HG03571 (cell line): ENCODE results near the gene BACE1-AS.
"Not testable (repeated sequence)": the region's sequence is repeated elsewhere in the genome, so short reads cannot be mapped to it uniquely, and the experiment has no call there.

Experiments
- ATAC-seq: cut with Tn5 transposase; IDR thresholded peaks from one replicate; pipeline ENCODE4 v1.9.1; 2021; ENCODE audit not compliant: unreplicated experiment

BACE1-AS gene

GRCh38 chr11:117290809-117291396 is at the start of gene BACE1-AS:
TSS of gene BACE1-AS (plus strand) at chr11:117291346.
- ATAC-seq: no peak

DNA sequence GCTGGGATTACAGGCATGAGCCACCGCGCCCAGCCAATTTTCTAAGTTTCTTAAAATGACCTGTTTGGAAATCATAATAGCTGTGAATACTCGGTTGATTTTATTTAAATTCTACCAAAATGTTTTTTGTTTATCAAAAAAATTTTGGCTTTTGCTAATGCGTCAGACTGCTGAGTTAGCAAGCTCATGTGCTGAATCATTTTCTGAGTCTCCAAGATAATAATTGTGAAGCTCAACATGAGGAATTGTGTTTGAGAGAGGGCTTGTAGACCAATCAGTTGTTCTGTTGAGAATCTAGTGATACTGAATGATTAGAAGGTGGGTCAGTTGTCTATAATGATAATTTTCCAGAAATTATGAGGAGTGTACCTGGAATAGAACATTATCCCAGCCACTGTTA is 42.8 kb upstream of the BACE1-AS start:
- no peak for ATAC-seq

GRCh38 chr11:117249571-117249970 is 41.6 kb upstream of the BACE1-AS start:
- ATAC-seq: no peak

DNA sequence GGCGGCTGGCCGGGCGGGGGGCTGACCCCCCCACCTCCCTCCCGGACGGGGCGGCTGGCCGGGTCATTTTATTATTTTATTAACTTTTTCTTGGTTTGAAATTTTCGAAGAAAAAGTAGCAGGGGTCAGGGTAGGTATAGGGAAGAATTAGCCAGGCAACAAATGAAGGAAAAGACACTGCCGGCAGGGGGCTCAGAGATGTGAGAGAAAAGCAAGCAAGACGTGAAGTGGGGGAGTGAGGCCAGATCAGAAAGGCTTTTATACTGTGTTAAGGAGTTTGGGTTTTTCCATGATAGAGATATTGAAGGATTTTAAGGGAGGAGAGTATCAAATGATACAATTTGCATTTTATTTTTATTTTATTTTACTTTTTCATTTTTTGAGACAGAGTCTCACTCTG is 39.6 kb upstream of the BACE1-AS start:
- no peak for ATAC-seq

- no peak for ATAC-seq
These were observed 35.2 kb upstream of the BACE1-AS start for GRCh38 chr11:117255966-117256365.

DNA sequence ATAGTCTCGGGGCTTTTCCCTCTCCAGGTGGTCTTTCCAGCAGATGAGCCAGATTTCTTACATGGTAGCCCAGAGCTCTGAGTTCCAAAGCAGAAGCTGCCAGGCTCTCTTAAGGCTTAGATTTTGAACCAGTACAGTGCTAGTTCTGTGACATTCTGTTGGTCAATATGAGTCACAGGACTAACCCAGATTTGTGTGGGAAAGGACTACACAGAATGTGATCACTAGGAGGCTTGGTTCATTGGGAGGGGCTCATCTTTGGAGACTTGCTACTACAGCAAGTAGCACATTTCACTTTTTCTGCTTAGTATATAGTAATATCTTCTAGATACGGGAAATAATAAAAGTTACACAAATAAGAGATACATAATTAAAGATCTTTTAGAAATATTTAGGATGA is 34.6 kb upstream of the BACE1-AS start:
- ATAC-seq: no peak

DNA sequence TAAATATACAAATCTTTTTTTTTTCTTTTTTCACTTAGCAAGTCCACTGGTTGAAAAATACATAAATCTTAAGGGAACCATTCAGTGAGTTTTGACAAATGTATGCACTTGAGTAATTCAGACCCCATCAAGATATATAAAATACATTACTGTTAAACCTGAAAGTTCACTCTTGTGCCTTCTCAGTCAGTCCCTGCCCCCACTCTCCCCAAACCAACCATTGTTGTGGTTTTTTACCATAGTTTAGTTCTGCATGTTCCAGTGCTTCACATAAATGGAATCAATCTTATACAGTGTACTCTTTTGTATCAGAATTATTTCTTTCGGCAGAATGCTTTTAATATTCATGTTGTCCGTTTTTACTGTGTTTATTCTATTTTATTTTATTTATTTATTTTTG is 32.6 kb upstream of the BACE1-AS start:
- no peak for ATAC-seq

DNA sequence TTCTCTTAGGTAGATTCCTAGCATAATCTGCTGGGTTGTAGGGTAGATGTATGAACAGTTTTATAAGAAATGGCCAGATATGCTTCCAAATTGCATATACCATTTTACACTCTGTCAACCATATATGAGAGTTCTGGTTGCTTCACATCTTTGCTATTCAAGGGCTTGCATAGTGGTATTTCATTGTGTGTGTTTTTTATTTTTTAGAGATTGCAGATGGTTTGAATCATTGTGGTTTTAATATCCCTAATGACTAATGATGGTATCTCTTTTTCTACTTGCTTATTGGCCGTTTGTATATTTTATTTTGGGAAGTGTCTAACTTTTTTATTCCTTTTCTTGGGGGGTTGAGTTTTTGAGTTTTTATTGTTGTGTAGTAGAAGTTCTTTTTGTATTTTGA is 31.7 kb upstream of the BACE1-AS start:
- ATAC-seq: no peak

- not testable (repeated sequence) for ATAC-seq
These were observed 26.4 kb upstream of the BACE1-AS start for GRCh38 chr11:117264624-117265323.

GRCh38 chr11:117265745-117266144 is 25.4 kb upstream of the BACE1-AS start:
- no peak for ATAC-seq

GRCh38 chr11:117269856-117270255 is 21.3 kb upstream of the BACE1-AS start:
- ATAC-seq: no peak

DNA sequence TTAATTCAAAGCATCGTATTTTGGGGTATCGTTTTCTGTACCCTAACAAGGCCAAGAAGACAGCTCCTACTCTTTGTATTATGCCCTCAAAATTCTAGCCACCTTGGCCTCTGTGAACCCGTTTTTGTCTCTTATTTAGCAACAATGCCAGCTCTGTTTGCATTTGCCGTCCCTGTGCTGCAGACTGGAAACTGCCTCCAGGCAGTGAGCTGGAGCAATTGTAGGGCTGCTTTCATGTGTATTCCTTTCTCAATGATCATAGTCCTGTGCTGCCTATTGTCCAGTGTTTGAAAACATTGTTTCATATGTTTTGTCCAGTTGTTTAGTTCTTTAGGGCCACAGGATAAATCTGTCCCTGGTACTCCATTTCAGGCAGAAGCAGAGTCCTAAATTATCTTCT is 19.9 kb upstream of the BACE1-AS start:
- no peak for ATAC-seq

DNA sequence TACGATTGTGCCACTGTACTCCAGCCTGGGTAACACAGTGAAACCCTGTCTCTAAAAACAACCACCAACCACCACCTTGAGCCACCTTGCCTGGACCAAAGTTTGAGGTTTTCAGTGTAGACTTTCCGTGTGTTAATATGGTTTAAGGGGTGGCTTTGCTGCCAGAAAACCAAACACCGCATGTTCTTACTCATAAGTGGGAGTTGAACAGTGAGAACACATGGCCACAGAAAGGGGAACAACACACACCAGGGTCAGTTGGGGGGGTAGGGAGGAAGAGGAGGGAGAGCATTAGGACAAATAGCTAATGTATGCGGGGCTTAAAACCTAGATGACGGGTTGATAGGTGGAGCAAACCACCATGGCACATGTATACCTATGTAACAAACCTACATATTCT is 19.0 kb upstream of the BACE1-AS start:
- ATAC-seq: not testable (repeated sequence)

DNA sequence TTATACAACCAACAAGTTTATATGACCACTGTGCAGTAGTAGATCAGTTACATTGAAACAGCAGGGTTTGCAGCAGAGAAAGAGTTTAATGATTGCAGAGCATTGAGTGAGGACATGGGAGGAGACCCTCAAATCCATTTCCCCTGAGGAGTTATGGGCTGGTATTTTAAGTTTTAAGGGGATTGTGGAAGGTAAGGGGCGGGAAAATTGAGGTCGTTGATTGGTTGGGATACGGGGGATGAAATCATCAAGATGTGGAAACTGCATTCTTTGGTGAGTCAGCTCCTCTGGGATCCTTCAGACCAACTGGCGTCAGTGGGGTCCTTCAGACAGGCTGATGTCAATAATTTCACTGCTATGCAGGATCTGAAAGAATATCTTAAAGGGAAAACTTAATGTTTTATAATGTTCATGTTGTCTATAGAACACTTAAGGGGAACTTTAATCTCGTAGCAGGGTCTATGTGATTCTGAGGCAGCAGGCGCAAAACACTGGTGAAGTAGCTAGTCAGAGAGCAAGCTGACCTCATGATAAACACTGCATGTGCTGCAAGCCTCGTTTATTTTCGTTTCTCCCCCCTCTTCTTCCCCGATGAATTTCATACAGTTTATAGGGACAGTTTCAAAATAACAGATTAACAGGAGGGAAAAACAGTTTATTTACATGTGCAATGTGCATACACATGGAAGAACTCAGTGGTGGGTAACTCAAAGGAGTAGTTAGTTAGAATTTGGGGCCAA is 17.4 kb upstream of the BACE1-AS start:
- no peak for ATAC-seq

- no peak for ATAC-seq
These were observed 12.8 kb upstream of the BACE1-AS start for GRCh38 chr11:117278347-117278746.

DNA sequence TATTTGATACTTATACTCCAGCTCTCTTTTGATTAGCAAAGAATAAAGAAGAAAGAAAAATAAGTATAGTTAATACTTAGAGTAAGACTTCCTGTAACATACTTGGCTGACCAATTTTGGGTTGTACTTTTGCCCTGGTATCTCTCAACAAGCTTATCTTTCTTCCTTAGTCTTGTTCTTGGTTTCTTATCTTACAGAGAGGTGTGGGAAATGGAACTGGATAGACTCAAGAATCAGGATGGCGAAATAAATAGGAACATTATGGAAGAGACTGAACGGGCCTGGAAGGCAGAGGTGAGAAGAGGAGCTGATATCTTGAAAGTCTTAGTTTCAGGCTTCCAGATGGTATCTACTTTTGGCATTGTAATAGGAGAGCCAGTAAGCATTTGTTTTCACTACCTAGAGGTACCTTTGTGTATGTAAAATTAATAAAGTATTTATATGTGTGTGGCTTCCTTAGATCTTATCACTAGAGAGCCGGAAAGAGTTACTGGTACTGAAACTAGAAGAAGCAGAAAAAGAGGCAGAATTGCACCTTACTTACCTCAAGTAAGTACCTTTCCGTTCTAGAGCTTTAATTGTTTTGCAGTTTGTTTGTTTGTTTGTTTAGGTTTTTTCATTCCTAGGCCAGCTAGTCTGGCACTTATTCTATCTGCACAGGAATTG is 11.3 kb upstream of the BACE1-AS start:
- ATAC-seq: no peak

DNA sequence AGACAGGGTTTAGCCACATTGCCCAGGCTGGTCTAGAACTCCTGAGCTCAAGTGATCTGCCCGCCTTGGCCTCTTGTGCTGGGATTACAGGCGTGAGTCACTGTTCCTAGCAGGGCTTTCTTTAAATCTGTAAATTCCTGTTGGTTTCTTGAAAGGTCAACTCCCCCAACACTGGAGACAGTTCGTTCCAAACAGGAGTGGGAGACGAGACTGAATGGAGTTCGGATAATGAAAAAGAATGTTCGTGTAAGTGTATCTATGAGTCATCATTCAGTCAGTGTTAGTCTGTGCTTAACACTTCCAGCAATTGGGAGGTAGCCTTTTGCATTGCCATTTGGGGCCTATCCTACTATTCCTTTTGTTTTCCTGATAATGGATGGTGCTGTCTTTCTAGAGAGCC is 10.0 kb upstream of the BACE1-AS start:
- ATAC-seq: no peak

- ATAC-seq: no peak
These were observed 9.3 kb upstream of the BACE1-AS start for GRCh38 chr11:117281869-117282268.

DNA sequence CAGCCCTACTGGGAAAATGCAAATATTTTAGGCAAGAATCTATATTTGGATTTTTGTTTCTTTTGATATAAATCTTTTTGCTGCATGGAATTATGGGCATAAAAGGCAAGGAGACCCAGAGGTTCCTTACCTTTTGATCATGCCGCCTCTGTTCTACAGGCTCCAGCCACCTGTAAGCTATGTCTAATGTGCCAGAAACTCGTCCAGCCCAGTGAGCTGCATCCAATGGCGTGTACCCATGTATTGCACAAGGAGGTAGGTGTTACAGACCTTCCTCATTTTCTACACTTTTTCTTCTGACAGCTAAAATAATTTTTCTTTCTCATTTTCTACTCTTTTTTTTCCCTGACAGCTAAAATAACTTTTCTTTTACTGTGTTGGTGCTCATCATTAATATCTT is 8.2 kb upstream of the BACE1-AS start:
- ATAC-seq: no peak

GRCh38 chr11:117284053-117284452 is 7.1 kb upstream of the BACE1-AS start:
- ATAC-seq: no peak

DNA sequence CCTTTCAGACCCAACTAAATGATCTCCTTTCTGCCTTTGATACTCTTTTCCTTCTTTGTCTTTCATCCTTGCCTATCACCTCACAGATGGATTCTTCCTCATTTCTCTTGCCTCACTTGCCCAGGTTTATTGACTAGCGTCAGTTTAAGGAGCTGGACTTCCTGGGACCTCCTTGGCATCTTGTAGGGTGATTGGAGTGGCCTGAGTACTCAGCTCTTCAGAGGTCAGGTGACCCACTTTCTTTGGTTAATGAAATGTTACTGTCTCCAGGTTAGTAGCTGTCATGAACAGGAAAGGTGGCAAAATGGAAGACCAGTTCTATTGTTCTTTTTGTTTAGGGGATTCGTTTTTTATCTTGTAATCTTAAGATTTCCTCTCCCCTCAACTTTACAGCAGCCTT is 4.6 kb upstream of the BACE1-AS start:
- ATAC-seq: no peak

DNA sequence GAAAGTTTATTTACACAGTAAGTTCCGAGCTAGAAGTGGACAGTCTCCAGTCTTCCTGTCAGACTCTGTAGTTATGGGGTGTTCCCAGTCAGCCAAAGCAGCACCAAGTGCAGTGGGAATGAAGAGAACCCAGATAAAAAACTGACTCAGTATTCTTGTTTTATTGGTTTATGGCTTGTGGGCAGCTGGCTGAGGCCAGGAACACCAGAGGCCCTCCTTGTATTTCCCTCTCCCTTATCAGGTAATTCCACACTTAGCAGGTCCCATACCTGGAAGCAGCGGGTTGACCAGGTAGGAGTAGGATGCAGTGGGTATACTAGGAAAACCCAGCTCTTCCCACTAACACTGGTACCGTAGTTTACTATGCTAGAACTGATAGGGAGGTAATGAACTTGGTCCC is 3.5 kb upstream of the BACE1-AS start:
- no peak for ATAC-seq
